GM23338 (cell line): ENCODE results near the gene TULP1. TPM values are rescaled to one million over a fixed set of nuclear protein-coding genes. Genes with fewer than 3 reads are reported as not detected.

Source experiments
- ATAC-seq: fragments of 200-7000 bp; cut with Tn5 transposase; 3 replicates; pipeline ENCODE4 v1.9.1; 2020
- DNase-seq: peaks from one replicate; pipeline ENCODE4 v3.0.0-alpha.2; 2015; ENCODE audit warnings: low spot score
- H2AFZ ChIP-seq: fragments of 200-600 bp; sonication (generic); 2 replicates; pipeline ENCODE4 v1.8.0; 2016; ENCODE audit warnings: antibody characterized with exemption, mild to moderate bottlenecking, moderate library complexity
- H3F3A ChIP-seq: fragments of 200-600 bp; sonication (generic); replicated peaks from 2 replicates; pipeline ENCODE4 v1.8.0; 2017; ENCODE audit warnings: antibody characterized with exemption, mixed run types, low read depth
- H3K27ac ChIP-seq: fragments of 200-600 bp; sonication (generic); 2 replicates; pipeline ENCODE4 v1.6.1; 2016; ENCODE audit warnings: low read depth
- H3K27me3 ChIP-seq: fragments of 200-600 bp; sonication (generic); 2 replicates; pipeline ENCODE4 v1.8.0; 2016; ENCODE audit warnings: mild to moderate bottlenecking, mixed run types, moderate library complexity; ENCODE audit not compliant: insufficient read depth
- H3K36me3 ChIP-seq: fragments of 200-600 bp; sonication (generic); 2 replicates; pipeline ENCODE4 v1.8.0; 2016; ENCODE audit warnings: mild to moderate bottlenecking; ENCODE audit not compliant: insufficient read depth
- H3K4me1 ChIP-seq: fragments of 200-600 bp; sonication (generic); 2 replicates; pipeline ENCODE4 v1.8.0; 2016; ENCODE audit warnings: mild to moderate bottlenecking, moderate library complexity; ENCODE audit not compliant: insufficient read depth
- H3K4me2 ChIP-seq: fragments of 200-600 bp; sonication (generic); 2 replicates; pipeline ENCODE4 v1.7.1; 2017; ENCODE audit warnings: mixed run types
- H3K4me3 ChIP-seq: fragments of 200-600 bp; sonication (generic); 2 replicates; pipeline ENCODE4 v1.6.1; 2016; ENCODE audit warnings: mixed run types
- H3K79me2 ChIP-seq: fragments of 200-600 bp; sonication (generic); replicated peaks from 2 replicates; pipeline ENCODE4 v1.8.0; 2017; ENCODE audit warnings: mild to moderate bottlenecking; ENCODE audit not compliant: insufficient read depth
- H3K9me2 ChIP-seq: fragments of 200-600 bp; sonication (generic); 2 replicates; pipeline ENCODE4 v1.8.0; 2017; ENCODE audit not compliant: insufficient read depth
- H4K20me1 ChIP-seq: fragments of 200-600 bp; sonication (generic); replicated peaks from 2 replicates; pipeline ENCODE4 v1.8.0; 2017; ENCODE audit warnings: mild to moderate bottlenecking; ENCODE audit not compliant: insufficient read depth
- H3K27ac Mint-ChIP-seq: 2 replicates; pipeline ENCODE4 v1.8.0; 2020; ENCODE audit warnings: inconsistent platforms, mild to moderate bottlenecking, moderate library complexity, mixed read lengths
- H3K27me3 Mint-ChIP-seq: 3 replicates; pipeline ENCODE4 v1.8.0; 2022; ENCODE audit warnings: low read depth, mild to moderate bottlenecking, moderate library complexity, mixed read lengths, inconsistent platforms; ENCODE audit not compliant: insufficient read depth, poor library complexity
- H3K36me3 Mint-ChIP-seq: 3 replicates; pipeline ENCODE4 v1.8.0; 2021; ENCODE audit warnings: low read depth, mild to moderate bottlenecking, inconsistent platforms, moderate library complexity, mixed read lengths
- H3K4me1 Mint-ChIP-seq: 3 replicates; pipeline ENCODE4 v1.8.0; 2020; ENCODE audit warnings: mild to moderate bottlenecking, inconsistent platforms, mixed read lengths
- H3K4me3 Mint-ChIP-seq: 3 replicates; pipeline ENCODE4 v1.8.0; 2021; ENCODE audit warnings: moderate library complexity, mild to moderate bottlenecking, inconsistent platforms, mixed read lengths
- H3K9me3 Mint-ChIP-seq: 3 replicates; pipeline ENCODE4 v1.8.0; 2020; ENCODE audit warnings: moderate library complexity, mild to moderate bottlenecking, inconsistent platforms, mixed read lengths
- CREB1 ChIP-seq: fragments of 250-450 bp; sonication (Bioruptor Pico); IDR thresholded peaks from 2 replicates; pipeline ENCODE4 v1.5.0; 2020; ENCODE audit warnings: low read depth, mild to moderate bottlenecking, moderate library complexity
- CTCF ChIP-seq, 2 experiments: fragments of 200-600 bp in 1 of 2; sonication (generic) in 1 of 2; conservative IDR thresholded peaks; 2 replicates each; pipeline versions ENCODE4 v1.5.1 to v1.6.1; 2016 to 2017; ENCODE audit warnings: antibody characterized with exemption in 2 of 2, low read depth in 2 of 2, mild to moderate bottlenecking in 2 of 2, moderate library complexity in 1 of 2
- EZH2 ChIP-seq: fragments of 200-600 bp; sonication (generic); IDR thresholded peaks from one replicate; pipeline ENCODE4 v1.8.0; 2017; ENCODE audit warnings: antibody characterized with exemption, mild to moderate bottlenecking, low read depth; ENCODE audit not compliant: unreplicated experiment
- JUNB ChIP-seq: IDR thresholded peaks from one replicate; pipeline ENCODE4 v1.6.1; 2016; ENCODE audit warnings: antibody characterized with exemption; ENCODE audit not compliant: unreplicated experiment
- NANOG ChIP-seq: IDR thresholded peaks from 2 replicates; pipeline ENCODE4 v1.6.1; 2016; ENCODE audit warnings: antibody characterized with exemption, borderline replicate concordance
- POLR2AphosphoS5 ChIP-seq: IDR thresholded peaks from 2 replicates; pipeline ENCODE4 v1.6.1; 2016; ENCODE audit warnings: antibody characterized with exemption, low read depth
- REST ChIP-seq: IDR thresholded peaks from one replicate; pipeline ENCODE4 v1.6.1; 2018; ENCODE audit warnings: antibody characterized with exemption; ENCODE audit not compliant: unreplicated experiment
- ZNF114 ChIP-seq: fragments of 250-450 bp; sonication (Bioruptor Pico); IDR thresholded peaks from 2 replicates; pipeline ENCODE4 v1.5.0; 2020; ENCODE audit warnings: mild to moderate bottlenecking, moderate library complexity
- ZNF331 ChIP-seq: fragments of 250-450 bp; sonication (Bioruptor Pico); IDR thresholded peaks from 2 replicates; pipeline ENCODE4 v1.5.0; 2020; ENCODE audit warnings: low read depth, mild to moderate bottlenecking, moderate library complexity
- polyA plus RNA-seq: library from polyadenylated mRNA; unstranded; fragments of >200 nt; fragmentation: Nextera tagmentation; extraction: Ambion mirVana; gene quantifications from 2 replicates; pipeline ENCODE4 v1.2.1, GENCODE V29; 2016
- total RNA-seq: library from RNA; depleted of rRNA; stranded (reverse); fragments of >200 nt; shearing (Covaris generic); gene quantifications from 2 replicates; pipeline ENCODE4 v1.2.3, GENCODE V29; 2014
- TF ChIP-seq, protein P1 (sequence below): fragments of 250-450 bp; sonication (Bioruptor Pico); IDR thresholded peaks from 2 replicates; pipeline ENCODE4 v1.5.0; 2020; ENCODE audit warnings: mild to moderate bottlenecking, moderate library complexity

TULP1 gene
- total and polyA plus RNA-seq, 2 experiments from 2014 or later = 3.0 to 3.8 TPM

- TF ChIP-seq REST = no peak
Observed at GRCh38 chr6:35503534-35503933, 9.2 kb downstream of the TULP1 start (continued).

GRCh38 chr6:35501784-35502183 is 10.9 kb downstream of the TULP1 start:
- Histone ChIP-seq H4K20me1 (no peaks in the 10 kb centered on the region), H3K79me2 (no peaks in the 10 kb centered on the region), H3K27ac (no peak overlapping the region), H2AFZ (no peak overlapping the region), H3K4me3 (no peak overlapping the region), H3K4me2 (no peak overlapping the region), H3K9me2 (no peaks in the 10 kb centered on the region), H3K27me3 (peaks cover 17% of the 10 kb centered on the region; the same call in 1 of the 2 replicates), H3K36me3 (no peaks in the 10 kb centered on the region), H3F3A (peaks cover 23% of the 10 kb centered on the region; the same call in 1 of the 2 replicates), H3K4me1 (peaks cover 34% of the 10 kb centered on the region)
- ATAC-seq = no peak
- no peak for DNase-seq
- H3K4me3 Mint-ChIP-seq = no peak overlapping the region
- H3K9me3 Mint-ChIP-seq = no peaks in the 10 kb centered on the region; the same call in 2 of the 3 replicates
- peaks cover 39% of the 10 kb centered on the region for H3K4me1 Mint-ChIP-seq
- H3K36me3 Mint-ChIP-seq = peaks cover 5% of the 10 kb centered on the region; the same call in 1 of the 3 replicates
- H3K27ac Mint-ChIP-seq = no peak overlapping the region
- peaks cover 30% of the 10 kb centered on the region for H3K27me3 Mint-ChIP-seq
- no peak for TF ChIP-seq JUNB
- TF ChIP-seq REST = no peak
- TF ChIP-seq, protein P1, sequence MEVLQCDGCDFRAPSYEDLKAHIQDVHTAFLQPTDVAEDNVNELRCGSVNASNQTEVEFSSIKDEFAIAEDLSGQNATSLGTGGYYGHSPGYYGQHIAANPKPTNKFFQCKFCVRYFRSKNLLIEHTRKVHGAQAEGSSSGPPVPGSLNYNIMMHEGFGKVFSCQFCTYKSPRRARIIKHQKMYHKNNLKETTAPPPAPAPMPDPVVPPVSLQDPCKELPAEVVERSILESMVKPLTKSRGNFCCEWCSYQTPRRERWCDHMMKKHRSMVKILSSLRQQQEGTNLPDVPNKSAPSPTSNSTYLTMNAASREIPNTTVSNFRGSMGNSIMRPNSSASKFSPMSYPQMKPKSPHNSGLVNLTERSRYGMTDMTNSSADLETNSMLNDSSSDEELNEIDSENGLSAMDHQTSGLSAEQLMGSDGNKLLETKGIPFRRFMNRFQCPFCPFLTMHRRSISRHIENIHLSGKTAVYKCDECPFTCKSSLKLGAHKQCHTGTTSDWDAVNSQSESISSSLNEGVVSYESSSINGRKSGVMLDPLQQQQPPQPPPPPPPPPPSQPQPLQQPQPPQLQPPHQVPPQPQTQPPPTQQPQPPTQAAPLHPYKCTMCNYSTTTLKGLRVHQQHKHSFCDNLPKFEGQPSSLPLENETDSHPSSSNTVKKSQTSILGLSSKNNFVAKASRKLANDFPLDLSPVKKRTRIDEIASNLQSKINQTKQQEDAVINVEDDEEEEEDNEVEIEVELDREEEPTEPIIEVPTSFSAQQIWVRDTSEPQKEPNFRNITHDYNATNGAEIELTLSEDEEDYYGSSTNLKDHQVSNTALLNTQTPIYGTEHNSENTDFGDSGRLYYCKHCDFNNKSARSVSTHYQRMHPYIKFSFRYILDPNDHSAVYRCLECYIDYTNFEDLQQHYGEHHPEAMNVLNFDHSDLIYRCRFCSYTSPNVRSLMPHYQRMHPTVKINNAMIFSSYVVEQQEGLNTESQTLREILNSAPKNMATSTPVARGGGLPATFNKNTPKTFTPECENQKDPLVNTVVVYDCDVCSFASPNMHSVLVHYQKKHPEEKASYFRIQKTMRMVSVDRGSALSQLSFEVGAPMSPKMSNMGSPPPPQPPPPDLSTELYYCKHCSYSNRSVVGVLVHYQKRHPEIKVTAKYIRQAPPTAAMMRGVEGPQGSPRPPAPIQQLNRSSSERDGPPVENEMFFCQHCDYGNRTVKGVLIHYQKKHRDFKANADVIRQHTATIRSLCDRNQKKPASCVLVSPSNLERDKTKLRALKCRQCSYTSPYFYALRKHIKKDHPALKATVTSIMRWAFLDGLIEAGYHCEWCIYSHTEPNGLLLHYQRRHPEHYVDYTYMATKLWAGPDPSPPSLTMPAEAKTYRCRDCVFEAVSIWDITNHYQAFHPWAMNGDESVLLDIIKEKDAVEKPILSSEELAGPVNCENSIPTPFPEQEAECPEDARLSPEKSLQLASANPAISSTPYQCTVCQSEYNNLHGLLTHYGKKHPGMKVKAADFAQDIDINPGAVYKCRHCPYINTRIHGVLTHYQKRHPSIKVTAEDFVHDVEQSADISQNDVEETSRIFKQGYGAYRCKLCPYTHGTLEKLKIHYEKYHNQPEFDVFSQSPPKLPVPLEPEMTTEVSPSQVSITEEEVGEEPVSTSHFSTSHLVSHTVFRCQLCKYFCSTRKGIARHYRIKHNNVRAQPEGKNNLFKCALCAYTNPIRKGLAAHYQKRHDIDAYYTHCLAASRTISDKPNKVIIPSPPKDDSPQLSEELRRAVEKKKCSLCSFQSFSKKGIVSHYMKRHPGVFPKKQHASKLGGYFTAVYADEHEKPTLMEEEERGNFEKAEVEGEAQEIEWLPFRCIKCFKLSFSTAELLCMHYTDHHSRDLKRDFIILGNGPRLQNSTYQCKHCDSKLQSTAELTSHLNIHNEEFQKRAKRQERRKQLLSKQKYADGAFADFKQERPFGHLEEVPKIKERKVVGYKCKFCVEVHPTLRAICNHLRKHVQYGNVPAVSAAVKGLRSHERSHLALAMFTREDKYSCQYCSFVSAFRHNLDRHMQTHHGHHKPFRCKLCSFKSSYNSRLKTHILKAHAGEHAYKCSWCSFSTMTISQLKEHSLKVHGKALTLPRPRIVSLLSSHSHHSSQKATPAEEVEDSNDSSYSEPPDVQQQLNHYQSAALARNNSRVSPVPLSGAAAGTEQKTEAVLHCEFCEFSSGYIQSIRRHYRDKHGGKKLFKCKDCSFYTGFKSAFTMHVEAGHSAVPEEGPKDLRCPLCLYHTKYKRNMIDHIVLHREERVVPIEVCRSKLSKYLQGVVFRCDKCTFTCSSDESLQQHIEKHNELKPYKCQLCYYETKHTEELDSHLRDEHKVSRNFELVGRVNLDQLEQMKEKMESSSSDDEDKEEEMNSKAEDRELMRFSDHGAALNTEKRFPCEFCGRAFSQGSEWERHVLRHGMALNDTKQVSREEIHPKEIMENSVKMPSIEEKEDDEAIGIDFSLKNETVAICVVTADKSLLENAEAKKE = no peak
- TF ChIP-seq CREB1 (CRISPR knock-in tag) = no peak
- TF ChIP-seq ZNF114 = no peak
- no peak for TF ChIP-seq CTCF (conservative IDR thresholded peaks at IDR 0.05; ENCODE audit: low read depth in 2 of 2)
- TF ChIP-seq EZH2 = no peak
- TF ChIP-seq NANOG = no peak
- no peak for TF ChIP-seq POLR2AphosphoS5
- no peak for TF ChIP-seq ZNF331 (CRISPR knock-in tag)
